Stimulated activated CD4-positive, alpha-beta T cell treated with anti-CD3 and anti-CD28 coated beads, TNF-alpha, amount 100 ng/mL, for 48 hours (primary cell): ENCODE measurements around the gene SAT1.

Experiments used
- DNase-seq, 3 donors: peaks; one replicate each; pipeline ENCODE4 v3.0.0-alpha.2; 2020; ENCODE audit warnings: low read depth in 3 of 3

The SAT1 gene

GRCh38 chrX:23776363-23776762 is 6.6 kb upstream of the SAT1 start:
- DNase-seq: no peak

GRCh38 chrX:23779025-23779424 is 3.9 kb upstream of the SAT1 start:
- DNase-seq: no peak

GRCh38 chrX:23782455-23782854 is 518 bp upstream of the SAT1 start:
- DNase-seq: no peak

DNA sequence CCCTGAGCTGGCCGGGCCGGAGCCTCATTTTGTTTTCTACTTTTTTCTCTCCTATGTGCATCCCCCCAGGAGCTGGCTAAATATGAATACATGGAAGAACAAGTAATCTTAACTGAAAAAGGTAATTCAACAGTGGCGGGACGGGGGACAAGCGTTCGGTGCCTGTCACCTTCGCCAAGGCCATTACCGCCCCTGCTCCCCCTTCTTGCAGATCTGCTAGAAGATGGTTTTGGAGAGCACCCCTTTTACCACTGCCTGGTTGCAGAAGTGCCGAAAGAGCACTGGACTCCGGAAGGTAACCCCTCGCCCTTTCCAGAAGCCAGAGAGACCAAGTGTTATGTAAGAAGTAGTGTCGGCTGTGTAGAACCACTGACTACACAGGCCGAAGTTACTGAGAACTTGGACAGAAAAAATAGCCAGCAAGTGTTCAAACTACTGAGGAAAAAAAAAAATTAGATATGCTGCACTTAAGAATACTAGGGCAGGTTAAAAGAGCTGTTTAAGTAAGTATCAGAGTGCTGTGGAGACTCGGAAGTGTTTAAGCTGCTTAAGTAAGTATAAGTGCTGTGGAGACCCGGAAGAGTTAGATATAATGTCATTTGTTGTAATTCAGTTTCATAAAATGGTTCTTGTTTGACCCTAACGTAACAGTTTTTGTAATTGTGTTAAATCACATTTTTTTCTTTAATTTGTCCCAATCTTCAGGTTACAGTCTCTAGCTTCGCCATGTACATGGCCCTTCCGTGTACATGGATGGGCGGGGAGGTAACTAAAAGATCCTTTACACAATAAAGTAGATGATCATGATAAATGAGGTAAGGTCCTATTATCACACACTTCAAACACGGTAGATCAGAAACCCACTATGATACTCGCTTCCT is 856 bp downstream of the SAT1 start:
- DNase-seq: no peak

- DNase-seq: no peak
These were observed 1.7 kb downstream of the SAT1 start for GRCh38 chrX:23784470-23785331.

- DNase-seq: no peak
These were observed 2.6 kb downstream of the SAT1 start for GRCh38 chrX:23785580-23785979.

GRCh38 chrX:23786268-23786815 is 3.4 kb downstream of the SAT1 start:
- DNase-seq: no peak

DNA sequence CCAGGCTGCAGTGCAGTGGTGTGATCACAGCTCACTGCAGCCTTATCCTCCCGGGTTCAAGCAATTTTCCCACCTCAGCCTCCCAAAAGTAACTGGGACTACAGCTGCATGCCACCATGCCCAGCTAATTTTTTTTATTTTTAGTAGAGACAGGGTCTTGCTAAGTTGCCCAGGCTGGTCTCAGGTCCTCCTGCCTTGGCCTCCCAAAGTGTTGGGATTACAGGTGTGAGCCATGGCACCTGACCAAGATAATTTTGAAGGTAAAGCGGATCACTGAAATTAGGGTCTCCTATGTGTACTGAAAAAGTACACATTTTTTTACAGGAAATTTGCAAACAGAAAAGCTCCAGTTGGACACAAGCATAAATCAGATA is 4.8 kb downstream of the SAT1 start:
- no peak for DNase-seq

DNA sequence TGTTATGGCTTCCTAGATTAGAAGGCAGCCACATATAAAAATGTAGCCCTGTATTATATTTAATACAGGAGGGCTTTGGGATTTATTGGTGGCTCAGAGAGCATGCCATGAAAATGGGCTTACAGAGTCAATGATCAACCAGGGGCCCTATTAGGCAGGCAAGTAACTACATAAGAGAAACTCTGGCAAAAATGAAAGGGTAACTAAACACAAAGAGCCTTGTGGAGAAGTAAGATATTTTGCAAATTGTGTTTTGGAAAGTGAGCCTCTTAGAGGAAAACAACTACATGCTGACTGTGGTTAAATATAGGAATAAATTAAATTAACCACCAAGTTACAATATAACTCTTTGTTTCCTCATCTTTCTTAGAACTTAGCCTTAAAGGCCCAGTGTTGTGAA is 5.5 kb downstream of the SAT1 start:
- DNase-seq: no peak

GRCh38 chrX:23788946-23789345 is 6.0 kb downstream of the SAT1 start:
- no peak for DNase-seq

- DNase-seq: no peak
These were observed 6.6 kb downstream of the SAT1 start for GRCh38 chrX:23789386-23790154.

- no peak for DNase-seq
These were observed 7.2 kb downstream of the SAT1 start for GRCh38 chrX:23790155-23790497.

DNA sequence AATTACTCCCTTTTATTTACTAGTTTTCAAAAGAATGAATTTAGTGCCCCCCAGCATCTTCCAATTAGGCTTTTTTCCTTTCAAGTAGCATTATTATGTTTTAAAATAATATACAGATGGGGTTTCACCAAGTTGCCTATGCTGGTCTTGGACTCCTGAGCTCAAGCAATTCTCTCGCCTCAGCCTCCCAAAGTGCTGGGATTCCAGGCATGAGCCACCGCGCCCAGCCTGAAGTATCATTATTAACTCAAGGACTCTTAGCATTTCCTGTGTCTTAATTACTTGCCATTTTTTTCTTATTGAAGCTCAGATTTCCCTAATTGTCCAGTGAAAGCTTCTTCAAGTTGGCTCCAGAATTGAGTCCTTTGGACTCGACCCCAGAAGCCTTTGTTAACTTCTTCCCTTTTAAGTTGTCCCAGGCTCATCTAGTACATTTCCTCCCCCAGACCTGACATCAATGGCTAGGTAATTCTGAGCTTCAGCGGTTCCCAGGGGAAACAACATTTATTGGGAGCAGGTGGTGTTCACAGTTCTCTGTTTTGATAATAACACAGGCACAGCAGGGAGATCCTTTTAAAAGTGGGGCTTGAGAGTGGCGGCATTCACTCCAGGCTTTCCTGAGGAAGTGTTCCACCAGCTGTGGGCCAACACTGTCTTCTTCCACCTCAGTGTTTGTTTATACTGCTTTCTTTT is 10.0 kb downstream of the SAT1 start:
- no peak for DNase-seq

DNA sequence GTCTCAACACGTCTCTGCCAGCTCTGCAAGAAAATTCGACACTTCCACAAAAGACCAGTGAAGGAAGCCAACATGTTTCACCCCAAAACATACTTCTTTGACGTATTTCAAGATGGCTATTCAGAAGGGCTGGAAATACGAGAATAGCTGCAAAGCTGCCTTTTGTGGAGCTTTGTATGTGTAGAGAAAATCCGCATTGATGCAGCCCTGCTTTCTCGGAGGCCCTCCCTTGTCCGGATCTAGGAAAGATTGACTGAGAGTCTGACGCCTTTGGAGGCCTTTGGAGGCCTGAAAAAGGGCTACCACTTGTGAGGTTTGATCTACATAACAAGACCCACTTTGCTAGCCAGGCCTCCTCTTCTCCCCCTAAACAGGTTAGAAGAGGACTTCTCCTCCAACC is 12.2 kb downstream of the SAT1 start:
- DNase-seq: no peak

GRCh38 chrX:23797371-23798128 is 14.6 kb downstream of the SAT1 start:
- no peak for DNase-seq

DNA sequence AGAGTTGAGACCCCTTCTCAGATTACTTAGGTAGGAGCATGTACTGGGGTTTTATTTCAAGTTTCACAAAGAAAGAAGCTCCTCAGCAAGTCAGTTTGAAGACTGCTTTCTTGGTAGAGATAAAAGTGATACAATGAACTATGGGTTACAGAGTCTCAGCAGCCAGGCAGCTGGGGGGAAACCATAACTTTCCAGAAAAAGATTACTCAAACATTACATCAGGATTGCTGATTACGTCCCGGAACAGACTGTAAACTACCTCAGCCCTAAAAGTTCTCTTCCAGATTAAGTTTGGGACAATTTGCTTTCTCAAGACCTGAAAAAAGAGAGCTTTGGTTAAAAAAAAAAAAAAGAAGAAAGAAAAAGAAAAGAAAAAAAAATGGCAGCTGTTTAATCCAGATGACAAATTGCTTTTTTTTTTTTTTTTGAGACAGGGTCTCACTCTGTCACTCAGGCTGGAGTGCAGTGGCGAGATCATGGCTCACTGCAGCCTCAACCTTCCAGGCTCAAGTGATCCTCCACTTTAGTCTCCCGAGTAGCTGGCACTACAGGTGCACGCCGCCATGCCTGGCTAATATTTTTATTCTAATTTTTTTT is 16.6 kb downstream of the SAT1 start:
- no peak for DNase-seq

GRCh38 chrX:23802431-23802830 is 19.5 kb downstream of the SAT1 start:
- no peak for DNase-seq

DNA sequence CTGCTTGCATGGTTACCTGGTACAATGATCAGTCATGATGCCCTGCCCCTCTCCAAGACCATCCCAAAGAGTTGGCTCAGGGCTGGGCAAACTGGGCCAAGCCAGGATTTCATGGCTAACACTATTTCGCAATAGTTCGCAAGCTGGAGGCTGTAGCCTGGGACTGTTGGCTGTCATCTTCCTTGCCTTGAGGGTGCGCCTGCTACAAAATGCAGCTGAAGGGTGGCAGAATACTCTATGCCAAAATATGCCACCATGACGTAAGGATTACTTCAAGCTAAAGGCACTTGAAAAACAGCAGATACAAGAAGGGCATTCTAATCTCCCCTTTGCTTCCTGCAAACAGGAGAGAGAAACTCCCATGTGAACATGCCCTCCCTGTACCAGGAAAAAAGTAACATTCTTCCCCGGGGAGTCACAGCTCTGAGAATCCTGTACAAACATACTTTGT is 21.0 kb downstream of the SAT1 start:
- DNase-seq: no peak

DNA sequence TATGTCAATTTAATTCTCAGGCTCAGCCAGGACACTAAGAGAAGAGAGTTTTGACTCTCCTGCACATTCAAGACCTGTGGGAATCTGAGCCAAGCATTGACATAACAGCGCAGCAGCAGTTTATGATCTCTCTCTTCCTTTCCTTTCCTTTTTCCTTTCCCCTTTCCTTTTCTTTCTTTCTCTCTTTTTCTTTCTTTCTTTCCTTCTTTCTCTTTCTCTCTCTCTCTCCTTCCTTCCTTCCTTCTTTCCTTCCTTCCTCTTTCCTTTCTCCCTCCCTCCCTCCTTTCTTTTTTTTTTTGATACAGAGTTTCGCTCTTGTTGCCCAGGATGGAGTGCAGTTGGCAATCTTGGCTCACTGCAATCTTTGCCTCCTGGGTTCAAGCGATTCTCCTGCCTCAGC is 21.6 kb downstream of the SAT1 start:
- DNase-seq: no peak

DNA sequence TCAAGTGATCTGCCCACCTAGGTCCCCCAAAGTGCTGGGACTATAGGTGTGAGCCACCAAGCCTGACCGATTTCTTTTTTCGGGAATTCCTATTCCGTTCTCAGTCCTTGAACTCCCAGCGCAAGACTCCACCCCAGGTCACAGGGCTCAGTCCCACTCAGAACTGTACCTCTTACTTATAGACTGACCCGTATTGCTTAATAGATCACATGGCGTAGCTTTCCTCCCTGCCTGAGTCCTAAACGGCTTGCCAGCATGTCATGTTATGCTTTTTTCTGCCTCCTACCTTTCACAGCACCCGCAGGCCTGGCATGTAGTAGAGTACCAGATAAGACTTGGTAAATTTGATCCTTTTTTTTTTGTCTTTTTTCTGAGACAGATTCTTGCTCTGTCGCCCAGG is 22.4 kb downstream of the SAT1 start:
- DNase-seq: no peak
